Endodermal cell (in vitro differentiated cells): ENCODE data around the gene SALL2. TPM values are rescaled to one million over a fixed set of nuclear protein-coding genes. Genes with fewer than 3 reads are reported as not detected.

ENCODE experiments used
- DNase-seq: peaks from one replicate; pipeline ENCODE4 v3.0.0-alpha.2; 2017
- H3K27ac ChIP-seq: 2 replicates; pipeline ENCODE4 v1.5.1; 2013; ENCODE audit warnings: mild to moderate bottlenecking, low read depth, low read length, moderate library complexity
- H3K27me3 ChIP-seq: 2 replicates; pipeline ENCODE4 v1.6.1; 2013; ENCODE audit warnings: mild to moderate bottlenecking, low read length, moderate library complexity; ENCODE audit not compliant: insufficient read depth, control insufficient read depth, poor library complexity, severe bottlenecking
- H3K36me3 ChIP-seq: 2 replicates; pipeline ENCODE4 v1.7.0; 2013; ENCODE audit warnings: mild to moderate bottlenecking, low read length, moderate library complexity; ENCODE audit not compliant: control insufficient read depth, insufficient read depth
- H3K4me1 ChIP-seq: one replicate; pipeline ENCODE4 v1.7.0; 2013; ENCODE audit warnings: low read length; ENCODE audit not compliant: control insufficient read depth, insufficient read depth
- H3K4me3 ChIP-seq: 2 replicates; pipeline ENCODE4 v1.5.1; 2013; ENCODE audit warnings: mild to moderate bottlenecking, low read length, moderate library complexity
- H3K9ac ChIP-seq: 2 replicates; pipeline ENCODE4 v1.6.1; 2013; ENCODE audit warnings: mild to moderate bottlenecking, low read length, moderate library complexity; ENCODE audit not compliant: poor library complexity, severe bottlenecking; ENCODE audit errors: extremely low read depth
- H3K9me3 ChIP-seq: 2 replicates; pipeline ENCODE4 v1.6.1; 2013; ENCODE audit warnings: mild to moderate bottlenecking, low read length, moderate library complexity; ENCODE audit not compliant: control insufficient read depth
- H3K27ac Mint-ChIP-seq: 2 replicates; pipeline ENCODE4 v1.8.0; 2020; ENCODE audit warnings: mixed read lengths
- H3K27me3 Mint-ChIP-seq: 2 replicates; pipeline ENCODE4 v1.8.0; 2021; ENCODE audit warnings: mild to moderate bottlenecking, mixed read lengths; ENCODE audit not compliant: insufficient read depth
- H3K36me3 Mint-ChIP-seq: 2 replicates; pipeline ENCODE4 v1.8.0; 2020; ENCODE audit warnings: low read depth, mixed read lengths
- H3K4me1 Mint-ChIP-seq: 2 replicates; pipeline ENCODE4 v1.8.0; 2020; ENCODE audit warnings: mixed read lengths
- H3K4me3 Mint-ChIP-seq: 2 replicates; pipeline ENCODE4 v1.8.0; 2020; ENCODE audit warnings: mild to moderate bottlenecking, moderate library complexity, mixed read lengths
- H3K9me3 Mint-ChIP-seq: 2 replicates; pipeline ENCODE4 v1.8.0; 2020; ENCODE audit warnings: mild to moderate bottlenecking, mixed read lengths
- WGBS, 2 experiments: methylation state at CpG; one replicate each; pipeline versions ENCODE4 v1.1.5 to v1.1.7; 2013; ENCODE audit warnings: missing lambda C conversion rate in 2 of 2, mixed read lengths in 1 of 2; ENCODE audit not compliant: insufficient coverage in 1 of 2, insufficient read length in 1 of 2; 5-methylcytosine and 5-hydroxymethylcytosine counted together
- total RNA-seq, 2 donors: library from RNA; stranded (reverse); fragmentation: NEBNext Ultra II Directional in 1 of 2; extraction: Animal tissue kit (Norgen Biotek cat#: 25700) in 1 of 2; gene quantifications; 2 replicates in 1 of 2; 3 replicates in 1 of 2; pipeline ENCODE4 v1.2.1, GENCODE V29; 2021
- TF ChIP-seq, protein P1 (sequence below): fragments of 200-600 bp; sonication (generic); conservative IDR thresholded peaks from 2 replicates; pipeline ENCODE4 v1.5.0; 2021; ENCODE audit warnings: antibody characterized with exemption, mild to moderate bottlenecking

Gene SALL2
- total RNA-seq, 2 donors from 2014 or later: 78.6 to 120 TPM

DNA sequence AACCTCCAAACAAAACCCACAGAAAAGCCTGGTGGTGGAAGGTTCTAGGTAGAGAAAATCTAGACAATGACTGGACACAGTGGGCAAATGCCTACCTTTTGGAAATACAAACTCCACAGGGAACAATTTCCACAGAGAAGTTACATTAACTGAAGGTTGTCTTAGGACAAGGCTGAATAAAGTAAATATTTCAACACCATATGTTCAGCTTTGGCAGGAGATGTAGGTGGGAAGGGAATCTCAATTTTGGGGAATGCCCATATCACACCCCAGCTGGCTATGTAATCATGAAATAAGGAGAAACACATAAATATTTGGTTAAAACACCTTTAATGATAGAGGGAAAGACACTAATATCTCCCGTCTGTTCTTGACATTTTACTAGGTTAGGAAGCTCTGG lies 5.4 kb downstream of the SALL2 start:
- no peaks in the 10 kb centered on the region for H3K9me3 ChIP-seq
- peaks cover 8% of the 10 kb centered on the region for H3K4me1 ChIP-seq
- Mint-ChIP-seq H3K4me1 (peaks cover 42% of the 10 kb centered on the region), H3K4me3 (no peak overlapping the region), H3K36me3 (peaks cover 45% of the 10 kb centered on the region), H3K9me3 (no peaks in the 10 kb centered on the region), H3K27me3 (no peaks in the 10 kb centered on the region), H3K27ac (peak overlapping the region; percentile 76)
- TF ChIP-seq, protein P1, sequence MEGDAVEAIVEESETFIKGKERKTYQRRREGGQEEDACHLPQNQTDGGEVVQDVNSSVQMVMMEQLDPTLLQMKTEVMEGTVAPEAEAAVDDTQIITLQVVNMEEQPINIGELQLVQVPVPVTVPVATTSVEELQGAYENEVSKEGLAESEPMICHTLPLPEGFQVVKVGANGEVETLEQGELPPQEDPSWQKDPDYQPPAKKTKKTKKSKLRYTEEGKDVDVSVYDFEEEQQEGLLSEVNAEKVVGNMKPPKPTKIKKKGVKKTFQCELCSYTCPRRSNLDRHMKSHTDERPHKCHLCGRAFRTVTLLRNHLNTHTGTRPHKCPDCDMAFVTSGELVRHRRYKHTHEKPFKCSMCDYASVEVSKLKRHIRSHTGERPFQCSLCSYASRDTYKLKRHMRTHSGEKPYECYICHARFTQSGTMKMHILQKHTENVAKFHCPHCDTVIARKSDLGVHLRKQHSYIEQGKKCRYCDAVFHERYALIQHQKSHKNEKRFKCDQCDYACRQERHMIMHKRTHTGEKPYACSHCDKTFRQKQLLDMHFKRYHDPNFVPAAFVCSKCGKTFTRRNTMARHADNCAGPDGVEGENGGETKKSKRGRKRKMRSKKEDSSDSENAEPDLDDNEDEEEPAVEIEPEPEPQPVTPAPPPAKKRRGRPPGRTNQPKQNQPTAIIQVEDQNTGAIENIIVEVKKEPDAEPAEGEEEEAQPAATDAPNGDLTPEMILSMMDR: no peak
- WGBS, 2 experiments: 88% methylated on average over 1 of the region's 1 CpG; no CpG with 5 or more reads in 1 of the 2 experiments
- no peaks in the 10 kb centered on the region for H3K27me3 ChIP-seq
- peaks cover 37% of the 10 kb centered on the region for H3K36me3 ChIP-seq
- DNase-seq: no peak
- H3K27ac ChIP-seq: no peak overlapping the region
- no peak overlapping the region for H3K4me3 ChIP-seq
- no peak overlapping the region for H3K9ac ChIP-seq

DNA sequence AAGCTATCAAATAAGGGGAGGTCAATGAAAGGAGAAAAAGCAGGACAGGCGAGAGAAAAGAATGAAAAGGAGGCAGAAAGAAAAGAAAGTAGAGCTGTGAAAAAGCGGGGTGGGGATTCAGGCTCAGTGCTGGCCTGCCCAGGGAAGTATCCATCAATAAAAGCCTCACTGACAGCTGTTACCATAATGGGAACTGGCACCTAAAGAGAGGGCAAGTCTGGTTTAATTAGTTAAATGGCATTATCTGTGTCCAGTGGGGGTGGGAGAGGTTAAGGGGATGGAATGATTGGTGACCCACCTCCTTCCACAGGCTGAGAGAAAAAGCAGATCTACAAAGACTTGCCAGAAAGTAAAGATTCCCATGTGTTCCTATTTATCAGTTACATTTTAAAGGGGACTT lies 7.4 kb downstream of the SALL2 start:
- Mint-ChIP-seq H3K4me1 (peaks cover 37% of the 10 kb centered on the region), H3K27me3 (no peaks in the 10 kb centered on the region), H3K4me3 (no peak overlapping the region), H3K27ac (no peak overlapping the region), H3K9me3 (no peaks in the 10 kb centered on the region), H3K36me3 (peaks cover 27% of the 10 kb centered on the region)
- no peak overlapping the region for H3K4me3 ChIP-seq
- no peak overlapping the region for H3K27ac ChIP-seq
- TF ChIP-seq, protein P1: no peak
- H3K36me3 ChIP-seq: peaks cover 25% of the 10 kb centered on the region
- DNase-seq: no peak
- no peaks in the 10 kb centered on the region for H3K9me3 ChIP-seq
- no peak overlapping the region for H3K9ac ChIP-seq
- no peaks in the 10 kb centered on the region for H3K27me3 ChIP-seq
- WGBS, 2 experiments: 79 to 84% methylated on average over 2 of the region's 2 CpGs
- H3K4me1 ChIP-seq: no peaks in the 10 kb centered on the region

DNA sequence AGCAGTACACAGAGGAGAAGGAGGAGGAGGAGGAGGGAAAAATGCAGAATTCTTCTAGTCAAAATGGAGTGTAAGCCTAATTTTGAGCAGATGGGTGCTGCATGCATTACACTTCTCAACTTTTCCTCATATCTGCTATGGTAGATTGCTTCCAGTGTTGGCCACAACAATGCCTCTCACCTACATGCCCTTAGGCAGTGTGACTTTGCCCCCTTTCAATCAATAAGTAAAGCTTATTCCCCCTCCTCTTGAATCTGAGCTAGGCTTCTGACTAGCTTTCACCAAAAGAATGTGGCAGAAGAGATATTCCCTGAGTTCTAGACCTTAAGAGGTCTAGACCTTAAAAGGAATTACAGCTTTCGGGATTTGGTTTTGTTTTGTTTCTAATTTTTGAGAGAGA lies 11.8 kb downstream of the SALL2 start:
- no peaks in the 10 kb centered on the region for H3K27me3 ChIP-seq
- H3K27ac ChIP-seq: no peak overlapping the region
- no peak overlapping the region for H3K9ac ChIP-seq
- peaks cover 5% of the 10 kb centered on the region for H3K36me3 Mint-ChIP-seq
- H3K36me3 ChIP-seq: peaks cover 1% of the 10 kb centered on the region
- peaks cover 6% of the 10 kb centered on the region for H3K9me3 ChIP-seq
- H3K4me1 ChIP-seq: no peaks in the 10 kb centered on the region
- H3K27ac Mint-ChIP-seq: no peak overlapping the region
- no peaks in the 10 kb centered on the region for H3K27me3 Mint-ChIP-seq
- no peak for DNase-seq
- H3K4me3 Mint-ChIP-seq: no peak overlapping the region
- peaks cover 21% of the 10 kb centered on the region for H3K4me1 Mint-ChIP-seq
- peaks cover 8% of the 10 kb centered on the region for H3K9me3 Mint-ChIP-seq
- WGBS, 2 experiments: 88 to 100% methylated on average over 1 of the region's 1 CpG
- H3K4me3 ChIP-seq: no peak overlapping the region
- TF ChIP-seq, protein P1: no peak
